Measurements from ENCODE around the gene SLC15A2. TPM values are rescaled to one million over a fixed set of nuclear protein-coding genes. Genes with fewer than 3 reads are reported as not detected.
A peak's percentile ranks its signal among the peaks of the same experiment; 100 is the strongest.
"Not testable (repeated sequence)": the region's sequence is repeated elsewhere in the genome, so short reads cannot be mapped to it uniquely, and the experiment has no call there.

Gene SLC15A2
- 1.8 TPM for total RNA-seq
- polyA plus RNA-seq, result under 1 TPM in 2 of 4 donors, not detected in 2; 0.13 to 0.67 TPM

GRCh38 chr3:121894301-121894990 is at the start of gene SLC15A2:
Gene SLC15A2, plus strand, starts transcription at chr3:121894401. Its CDS starts 76 bp downstream, at chr3:121894477.
- Mint-ChIP-seq H3K9me3 (peaks cover 0 to 2% (median 0%) of the 10 kb centered on the region in 7 donors), H3K4me3 (no peak within 1 kb of the TSS), H3K27me3 (no peaks in the 10 kb centered on the region), H3K4me1 (no peaks in the 10 kb centered on the region), H3K36me3 (peaks cover 4% of the 10 kb centered on the region), H3K27ac (no peak within 1 kb of the TSS)
- H3K9me3 ChIP-seq (ENCODE audit: control insufficient read depth in 2 of 2, low read length in 2 of 2), result no peaks in the 10 kb centered on the region
- no peak for ATAC-seq (ENCODE audit: low read depth in 2 of 2)
- no peaks in the 10 kb centered on the region for H3K27me3 ChIP-seq (ENCODE audit: control insufficient read depth, insufficient read depth, low read length)
- H3K27ac ChIP-seq (ENCODE audit: insufficient read depth, low read length, poor library complexity, severe bottlenecking), result no peak within 1 kb of the TSS
- no peak for DNase-seq
- no peaks in the 10 kb centered on the region for H3K36me3 ChIP-seq (ENCODE audit: control insufficient read depth, insufficient read depth, low read length)
- H3K4me3 ChIP-seq (ENCODE audit: low read depth, low read length), result no peak within 1 kb of the TSS
- H3K4me1 ChIP-seq (ENCODE audit: control insufficient read depth, insufficient read depth, low read length, poor library complexity, severe bottlenecking), result no peaks in the 10 kb centered on the region

GRCh38 chr3:121844892-121845291 is 49.3 kb upstream of the SLC15A2 start:
- DNase-seq (no peak), ATAC-seq (ENCODE audit: low read depth in 2 of 2) (no peak)
- Mint-ChIP-seq H3K9me3 (no peaks in the 10 kb centered on the region), H3K27me3 (no peaks in the 10 kb centered on the region), H3K36me3 (peaks cover 11% of the 10 kb centered on the region), H3K4me3 (no peak overlapping the region), H3K27ac (no peak overlapping the region), H3K4me1 (peaks cover 0 to 6% (median 2%) of the 10 kb centered on the region in 4 donors)
- Histone ChIP-seq H3K9me3 (ENCODE audit: control insufficient read depth in 2 of 2, low read length in 2 of 2) (no peaks in the 10 kb centered on the region), H3K27ac (ENCODE audit: insufficient read depth, low read length, poor library complexity, severe bottlenecking) (no peak overlapping the region), H3K27me3 (ENCODE audit: control insufficient read depth, insufficient read depth, low read length) (no peaks in the 10 kb centered on the region), H3K4me1 (ENCODE audit: control insufficient read depth, insufficient read depth, low read length, poor library complexity, severe bottlenecking) (no peaks in the 10 kb centered on the region), H3K36me3 (ENCODE audit: control insufficient read depth, insufficient read depth, low read length) (no peaks in the 10 kb centered on the region), H3K4me3 (ENCODE audit: low read depth, low read length) (no peak overlapping the region)

- ATAC-seq (ENCODE audit: low read depth in 2 of 2), result no peak
- no peak overlapping the region for H3K27ac Mint-ChIP-seq
Measured at GRCh38 chr3:121852256-121852655, 41.9 kb upstream of the SLC15A2 start.

GRCh38 chr3:121855555-121855954 is 38.6 kb upstream of the SLC15A2 start:
- Histone ChIP-seq H3K27ac (ENCODE audit: insufficient read depth, low read length, poor library complexity, severe bottlenecking) (no peak overlapping the region), H3K27me3 (ENCODE audit: control insufficient read depth, insufficient read depth, low read length) (no peaks in the 10 kb centered on the region), H3K4me3 (ENCODE audit: low read depth, low read length) (no peak overlapping the region), H3K4me1 (ENCODE audit: control insufficient read depth, insufficient read depth, low read length, poor library complexity, severe bottlenecking) (no peaks in the 10 kb centered on the region), H3K9me3 (ENCODE audit: control insufficient read depth in 2 of 2, low read length in 2 of 2) (no peaks in the 10 kb centered on the region), H3K36me3 (ENCODE audit: control insufficient read depth, insufficient read depth, low read length) (no peaks in the 10 kb centered on the region)
- H3K4me1 Mint-ChIP-seq, result no peaks in the 10 kb centered on the region
- ATAC-seq (ENCODE audit: low read depth in 2 of 2), result no peak
- peaks cover 0 to 3% (median 0%) of the 10 kb centered on the region in 7 donors for H3K9me3 Mint-ChIP-seq
- H3K27ac Mint-ChIP-seq, result no peak overlapping the region
- H3K4me3 Mint-ChIP-seq, result no peak overlapping the region
- peaks cover 21% of the 10 kb centered on the region for H3K36me3 Mint-ChIP-seq
- no peaks in the 10 kb centered on the region for H3K27me3 Mint-ChIP-seq
- DNase-seq, result peak in 1 of 3 donors; percentile 62

More at GRCh38 chr3:121852256-121852655, 41.9 kb upstream of the SLC15A2 start:
- Mint-ChIP-seq H3K4me1 (no peaks in the 10 kb centered on the region), H3K9me3 (peaks cover 0 to 2% (median 0%) of the 10 kb centered on the region in 7 donors), H3K4me3 (no peak overlapping the region), H3K36me3 (peaks cover 4% of the 10 kb centered on the region), H3K27me3 (no peaks in the 10 kb centered on the region)
- Histone ChIP-seq H3K27me3 (ENCODE audit: control insufficient read depth, insufficient read depth, low read length) (no peaks in the 10 kb centered on the region), H3K9me3 (ENCODE audit: control insufficient read depth in 2 of 2, low read length in 2 of 2) (no peaks in the 10 kb centered on the region), H3K4me1 (ENCODE audit: control insufficient read depth, insufficient read depth, low read length, poor library complexity, severe bottlenecking) (no peaks in the 10 kb centered on the region), H3K4me3 (ENCODE audit: low read depth, low read length) (no peak overlapping the region), H3K27ac (ENCODE audit: insufficient read depth, low read length, poor library complexity, severe bottlenecking) (no peak overlapping the region), H3K36me3 (ENCODE audit: control insufficient read depth, insufficient read depth, low read length) (no peaks in the 10 kb centered on the region)
- DNase-seq, result no peak

GRCh38 chr3:121857778-121858177 is 36.4 kb upstream of the SLC15A2 start:
- not testable (repeated sequence) for H3K9me3 Mint-ChIP-seq; H3K4me3 ChIP-seq (ENCODE audit: low read depth, low read length); DNase-seq; H3K4me1 ChIP-seq (ENCODE audit: control insufficient read depth, insufficient read depth, low read length, poor library complexity, severe bottlenecking); H3K9me3 ChIP-seq (ENCODE audit: control insufficient read depth in 2 of 2, low read length in 2 of 2); H3K27me3 ChIP-seq (ENCODE audit: control insufficient read depth, insufficient read depth, low read length); ATAC-seq (ENCODE audit: low read depth in 2 of 2); H3K27me3 Mint-ChIP-seq; H3K27ac ChIP-seq (ENCODE audit: insufficient read depth, low read length, poor library complexity, severe bottlenecking); H3K4me3 Mint-ChIP-seq; H3K36me3 ChIP-seq (ENCODE audit: control insufficient read depth, insufficient read depth, low read length); H3K27ac Mint-ChIP-seq; H3K4me1 Mint-ChIP-seq
- peaks cover 38% of the 10 kb centered on the region for H3K36me3 Mint-ChIP-seq

GRCh38 chr3:121863247-121863646 is 31.0 kb upstream of the SLC15A2 start:
- not testable (repeated sequence) for H3K4me1 Mint-ChIP-seq; H3K4me1 ChIP-seq (ENCODE audit: control insufficient read depth, insufficient read depth, low read length, poor library complexity, severe bottlenecking); H3K27me3 ChIP-seq (ENCODE audit: control insufficient read depth, insufficient read depth, low read length); H3K36me3 ChIP-seq (ENCODE audit: control insufficient read depth, insufficient read depth, low read length); DNase-seq; ATAC-seq (ENCODE audit: low read depth in 2 of 2); H3K27ac ChIP-seq (ENCODE audit: insufficient read depth, low read length, poor library complexity, severe bottlenecking); H3K9me3 Mint-ChIP-seq; H3K27ac Mint-ChIP-seq; H3K9me3 ChIP-seq (ENCODE audit: control insufficient read depth in 2 of 2, low read length in 2 of 2); H3K4me3 ChIP-seq (ENCODE audit: low read depth, low read length); H3K27me3 Mint-ChIP-seq; H3K4me3 Mint-ChIP-seq
- H3K36me3 Mint-ChIP-seq, result peaks cover 32% of the 10 kb centered on the region

- Mint-ChIP-seq H3K27ac (no peak overlapping the region), H3K9me3 (peaks cover 0 to 3% (median 0%) of the 10 kb centered on the region in 7 donors), H3K36me3 (peaks cover 28% of the 10 kb centered on the region), H3K4me3 (no peak overlapping the region), H3K27me3 (no peaks in the 10 kb centered on the region), H3K4me1 (no peaks in the 10 kb centered on the region)
- Histone ChIP-seq H3K27ac (ENCODE audit: insufficient read depth, low read length, poor library complexity, severe bottlenecking) (no peak overlapping the region), H3K9me3 (ENCODE audit: control insufficient read depth in 2 of 2, low read length in 2 of 2) (no peaks in the 10 kb centered on the region), H3K36me3 (ENCODE audit: control insufficient read depth, insufficient read depth, low read length) (no peaks in the 10 kb centered on the region), H3K27me3 (ENCODE audit: control insufficient read depth, insufficient read depth, low read length) (no peaks in the 10 kb centered on the region), H3K4me3 (ENCODE audit: low read depth, low read length) (no peak overlapping the region), H3K4me1 (ENCODE audit: control insufficient read depth, insufficient read depth, low read length, poor library complexity, severe bottlenecking) (no peaks in the 10 kb centered on the region)
- no peak for ATAC-seq (ENCODE audit: low read depth in 2 of 2)
- no peak for DNase-seq
Measured at GRCh38 chr3:121863801-121864200, 30.4 kb upstream of the SLC15A2 start.

- Mint-ChIP-seq H3K27me3 (no peaks in the 10 kb centered on the region), H3K4me1 (no peaks in the 10 kb centered on the region), H3K9me3 (no peaks in the 10 kb centered on the region), H3K36me3 (peaks cover 10% of the 10 kb centered on the region), H3K4me3 (no peak overlapping the region), H3K27ac (no peak overlapping the region)
- Histone ChIP-seq H3K36me3 (ENCODE audit: control insufficient read depth, insufficient read depth, low read length) (no peaks in the 10 kb centered on the region), H3K27ac (ENCODE audit: insufficient read depth, low read length, poor library complexity, severe bottlenecking) (no peak overlapping the region), H3K4me1 (ENCODE audit: control insufficient read depth, insufficient read depth, low read length, poor library complexity, severe bottlenecking) (no peaks in the 10 kb centered on the region), H3K4me3 (ENCODE audit: low read depth, low read length) (no peak overlapping the region), H3K27me3 (ENCODE audit: control insufficient read depth, insufficient read depth, low read length) (no peaks in the 10 kb centered on the region), H3K9me3 (ENCODE audit: control insufficient read depth in 2 of 2, low read length in 2 of 2) (no peaks in the 10 kb centered on the region)
- no peak for DNase-seq
- no peak for ATAC-seq (ENCODE audit: low read depth in 2 of 2)
Measured at GRCh38 chr3:121869736-121870135, 24.5 kb upstream of the SLC15A2 start.

All from CD4-positive, CD25-positive, alpha-beta regulatory T cell (primary cell).